HepG2 (cell line): ENCODE data around the gene LINGO1. TPM values are rescaled to one million over a fixed set of nuclear protein-coding genes. Genes with fewer than 3 reads are reported as not detected.

Source experiments
- ATAC-seq: fragments of 200-7000 bp; cut with Tn5 transposase; 3 replicates; pipeline ENCODE4 v1.9.1; 2020; ENCODE audit warnings: mild to moderate bottlenecking, moderate library complexity
- BruUV-seq: library from RNA; stranded (reverse); fragments of 400-500 nt; replicated peaks from 2 replicates; lab custom pipeline; 2021; lab: Mats Ljungman, UMichigan
- CTCF ChIA-PET: fragments of 300-600 bp; formaldehyde crosslinking; extraction: SDS; loops from one replicate; lab custom pipeline; 2021; ENCODE audit warnings: low total read pairs, inconsistent platforms, low intra/inter-chr PET ratio; lab: Yijun Ruan, JAX
- POLR2A ChIA-PET: fragments of 350-600 bp; sonication (Branson Sonifier 250); formaldehyde crosslinking; loops from one replicate; lab custom pipeline; 2020; ENCODE audit warnings: antibody characterized with exemption, inconsistent platforms; lab: Yijun Ruan, JAX
- DNase-seq: peaks from one replicate; pipeline ENCODE4 v3.0.0-alpha.2; 2015; ENCODE audit warnings: low spot score
- FAIRE-seq: peaks from 3 replicates; lab custom pipeline; 2011; peaks lifted over from hg19 to GRCh38; lab: Jason Lieb, UNC
- H2AFZ ChIP-seq: one replicate; pipeline ENCODE4 v1.6.1; 2011; ENCODE audit warnings: low read length, inconsistent platforms
- H3K27ac ChIP-seq: fragments of 300-600 bp; 3 replicates; pipeline ENCODE4 v1.8.0; 2011; ENCODE audit warnings: mixed run types, mild to moderate bottlenecking, mixed read lengths, low read length, inconsistent platforms; ENCODE audit not compliant: insufficient read depth; ENCODE audit errors: extremely low read length
- H3K27me3 ChIP-seq, 2 experiments: fragments of 200-600 bp in 1 of 2; 2 replicates in 1 of 2; 3 replicates in 1 of 2; pipeline versions ENCODE4 v1.6.0 to v1.8.0; 2011; ENCODE audit warnings: low read length in 2 of 2, mild to moderate bottlenecking in 2 of 2, moderate library complexity in 2 of 2, inconsistent platforms in 1 of 2; ENCODE audit not compliant: insufficient read depth in 2 of 2, control insufficient read depth in 1 of 2
- H3K36me3 ChIP-seq, 2 experiments: fragments of 200-600 bp in 1 of 2; replicated peaks in 1 of 2; 2 replicates in 1 of 2; 3 replicates in 1 of 2; pipeline versions ENCODE4 v1.5.1 to v1.8.0; 2011; ENCODE audit warnings: low read length in 2 of 2, inconsistent platforms in 1 of 2; ENCODE audit not compliant: insufficient read depth in 2 of 2, control insufficient read depth in 1 of 2
- H3K4me1 ChIP-seq: 2 replicates; pipeline ENCODE4 v1.5.1; 2012; ENCODE audit warnings: low read length, inconsistent platforms; ENCODE audit not compliant: insufficient read depth
- H3K4me2 ChIP-seq: 2 replicates; pipeline ENCODE4 v1.6.0; 2011; ENCODE audit warnings: low read depth, low read length, inconsistent platforms
- H3K4me3 ChIP-seq, 3 experiments: fragments of 200-600 bp in 1 of 3; sonication (generic), shearing (Covaris generic) in 1 of 3; replicated peaks in 1 of 3; 2 replicates each; pipeline ENCODE4 v1.5.1; 2011 to 2016; ENCODE audit warnings: low read length in 3 of 3, inconsistent platforms in 2 of 3, low read depth in 2 of 3, mild to moderate bottlenecking in 2 of 3, control low read depth in 1 of 3, mixed read lengths in 1 of 3; ENCODE audit not compliant: insufficient read depth in 1 of 3
- H3K79me2 ChIP-seq: one replicate; pipeline ENCODE4 v1.6.1; 2011; ENCODE audit warnings: low read length, inconsistent platforms; ENCODE audit not compliant: insufficient read depth
- H3K9ac ChIP-seq: 2 replicates; pipeline ENCODE4 v1.6.0; 2011; ENCODE audit warnings: mild to moderate bottlenecking, low read depth, low read length, inconsistent platforms; ENCODE audit not compliant: insufficient read depth
- H3K9me3 ChIP-seq: 2 replicates; pipeline ENCODE4 v1.5.1; 2012; ENCODE audit warnings: mild to moderate bottlenecking, low read length
- H4K20me1 ChIP-seq: 2 replicates; pipeline ENCODE4 v1.6.0; 2011; ENCODE audit warnings: inconsistent platforms, mild to moderate bottlenecking, low read length, moderate library complexity; ENCODE audit not compliant: insufficient read depth
- E2F5 ChIP-seq: sonication (generic); formaldehyde crosslinking; conservative IDR thresholded peaks from 2 replicates; pipeline ENCODE4 v1.4.0; 2020; ENCODE audit warnings: missing genetic modification reagents
- ERF ChIP-seq: IDR thresholded peaks from 2 replicates; pipeline ENCODE4 v1.6.1; 2018; ENCODE audit warnings: missing biosample characterization, missing genetic modification reagents
- HNRNPLL ChIP-seq: fragments of 200-400 bp; formaldehyde crosslinking; IDR thresholded peaks from 2 replicates; pipeline ENCODE4 v1.6.1; 2017; ENCODE audit warnings: mild to moderate bottlenecking, low read depth, low read length; ENCODE audit not compliant: poor library complexity, severe bottlenecking
- HNRNPUL1 ChIP-seq: fragments of 200-400 bp; formaldehyde crosslinking; IDR thresholded peaks from 2 replicates; pipeline ENCODE4 v1.6.1; 2017; ENCODE audit warnings: low read depth, mild to moderate bottlenecking, low read length, moderate library complexity
- PAF1 ChIP-seq: IDR thresholded peaks from 2 replicates; pipeline ENCODE4 v1.6.1; 2016; ENCODE audit warnings: missing genetic modification reagents, missing compliant biosample characterization
- POLR2AphosphoS2 ChIP-seq: IDR thresholded peaks from 2 replicates; pipeline ENCODE4 v1.6.1; 2011; ENCODE audit warnings: low read depth, low read length, improper control_type of control experiment
- PRPF4 ChIP-seq: fragments of 200-400 bp; formaldehyde crosslinking; IDR thresholded peaks from 2 replicates; pipeline ENCODE4 v1.6.1; 2016; ENCODE audit warnings: low read length, low read depth; ENCODE audit not compliant: poor library complexity, severe bottlenecking
- REXO4 ChIP-seq: sonication (generic); formaldehyde crosslinking; IDR thresholded peaks from 2 replicates; pipeline ENCODE4 v1.8.0; 2022; ENCODE audit warnings: missing genetic modification reagents, mild to moderate bottlenecking, borderline replicate concordance
- SNRNP70 ChIP-seq: fragments of 200-400 bp; formaldehyde crosslinking; IDR thresholded peaks from 2 replicates; pipeline ENCODE4 v1.6.1; 2017; ENCODE audit warnings: mild to moderate bottlenecking, low read depth, low read length, moderate library complexity
- STAG1 ChIP-seq: sonication (generic); formaldehyde crosslinking; IDR thresholded peaks from 2 replicates; pipeline ENCODE4 v1.4.0; 2020; ENCODE audit warnings: missing genetic modification reagents
- ZBTB7B ChIP-seq: sonication (generic); formaldehyde crosslinking; IDR thresholded peaks from 2 replicates; pipeline ENCODE4 v1.4.0; 2020; ENCODE audit warnings: missing genetic modification reagents
- ZNF138 ChIP-seq: sonication (generic); formaldehyde crosslinking; IDR thresholded peaks from 2 replicates; pipeline ENCODE4 v1.5.0; 2020; ENCODE audit warnings: mild to moderate bottlenecking, low read depth, missing genetic modification reagents
- ZNF367 ChIP-seq: sonication (generic); formaldehyde crosslinking; IDR thresholded peaks from 2 replicates; pipeline ENCODE4 v1.4.0; 2020; ENCODE audit warnings: missing genetic modification reagents, borderline replicate concordance
- ZNF558 ChIP-seq: sonication (generic); formaldehyde crosslinking; IDR thresholded peaks from 2 replicates; pipeline ENCODE4 v1.9.0; 2022; ENCODE audit warnings: mild to moderate bottlenecking, missing genetic modification reagents, borderline replicate concordance
- ZNF564 ChIP-seq: sonication (generic); formaldehyde crosslinking; IDR thresholded peaks from 2 replicates; pipeline ENCODE4 v1.8.1; 2023; ENCODE audit warnings: mild to moderate bottlenecking, missing genetic modification reagents
- WGBS: methylation state at CpG from one replicate; pipeline ENCODE4 v1.1.6; 2017; ENCODE audit warnings: low lambda C conversion rate; 5-methylcytosine and 5-hydroxymethylcytosine counted together
- in situ Hi-C: cut with HindIII; loops from 2 replicates; pipeline ENCODE4 v1.10.0; 2017; ENCODE audit warnings: low pct_unique_long_range_greater_than_20kb; ENCODE audit not compliant: extremely low pct_ligation_motif_present
- intact Hi-C: fragments of 100-400 bp; cut with micrococcal nuclease; formaldehyde crosslinking; loops from one replicate; pipeline ENCODE4 v1.10.0; 2022; ENCODE audit not compliant: unreplicated experiment
- polyA plus RNA-seq, 8 experiments: library from polyadenylated mRNA; depleted of rRNA in 3 of 8; stranded (reverse) in 7 of 8; unstranded in 1 of 8; fragments of >200 nt; fragmentation: Illumina TruSeq in 4 of 8; extraction: Trizol in 4 of 8; gene quantifications; 2 replicates each; pipeline versions ENCODE4 v1.2.1 to v1.2.3, GENCODE V29; 2011 to 2016; ENCODE audit warnings: low read depth in 4 of 8, missing spikeins in 1 of 8, mixed read lengths in 1 of 8; ENCODE audit not compliant: insufficient read depth in 1 of 8
- total RNA-seq, 5 experiments: library from RNA; depleted of rRNA; stranded (reverse); fragments of >200 nt; fragmentation: Illumina TruSeq; extraction: Trizol; gene quantifications; 2 replicates each; pipeline ENCODE4 v1.2.3, GENCODE V29; 2016; ENCODE audit warnings: low read depth in 1 of 5
- TF ChIP-seq, protein P1 (sequence below): sonication (generic); formaldehyde crosslinking; IDR thresholded peaks from 2 replicates; pipeline ENCODE4 v1.4.0; 2020; ENCODE audit warnings: missing genetic modification reagents
- TF ChIP-seq, protein P2 (sequence below): sonication (generic); formaldehyde crosslinking; IDR thresholded peaks from 2 replicates; pipeline ENCODE4 v1.4.0; 2020; ENCODE audit warnings: missing genetic modification reagents; ENCODE audit errors: not compliant biosample characterization
- TF ChIP-seq, protein P3 (sequence below): sonication (generic); formaldehyde crosslinking; IDR thresholded peaks from 2 replicates; pipeline ENCODE4 v1.4.0; 2020; ENCODE audit warnings: mild to moderate bottlenecking, low read depth, missing genetic modification reagents

The LINGO1 gene
- total and polyA plus RNA-seq, 2 of the 13 experiments (the other 11 are each of a cell fraction or from before 2014, with no cell fraction given) = 0.07 TPM; not detected in 1

- peak; percentile 94 for ATAC-seq
- POLR2A ChIA-PET = interaction anchor here (1.0 kb wide), 1 partner anchor 10 kb away, joined by 3 read pairs; no protein-coding TSS in a partner anchor
- peaks cover 5% of the 10 kb centered on the region; the same call in 1 of the 2 replicates for H3K4me1 ChIP-seq
- H3K4me2 ChIP-seq = peak overlapping the region; percentile 92
- no peak overlapping the region for H2AFZ ChIP-seq
- CTCF ChIA-PET = interaction anchor here (0.5 to 3.3 kb wide), 10 partner anchors 10 to 242 kb away, joined by 3 to 38 read pairs (median 4); no protein-coding TSS in a partner anchor
- BruUV-seq = no TSS peak
- peaks cover 6 to 43% of the 10 kb centered on the region in 2 experiments; a peak in 4 of 5 replicates for H3K27me3 ChIP-seq
- no peaks in the 10 kb centered on the region for H3K9me3 ChIP-seq
- intact Hi-C loops (loop anchor here (1.0 to 5.0 kb wide), 2 partner anchors 91 to 188 kb away; no protein-coding TSS in a partner anchor), in situ Hi-C loops (loop anchor here (25.0 kb wide), 1 partner anchor 179 kb away; no protein-coding TSS in a partner anchor)
- H3K36me3 ChIP-seq = no peaks in the 10 kb centered on the region
- H3K9ac ChIP-seq = no peak overlapping the region
- peak overlapping the region; percentile 35 to 74 (median 43); a peak in 5 of 6 replicates for H3K4me3 ChIP-seq
- peak; percentile 62 for DNase-seq
- H4K20me1 ChIP-seq = no peaks in the 10 kb centered on the region
- WGBS = 0% methylated on average over 3 of the region's 55 CpGs
- H3K79me2 ChIP-seq = no peaks in the 10 kb centered on the region
- H3K27ac ChIP-seq = no peak overlapping the region
- FAIRE-seq = peak; percentile 26
- TF ChIP-seq STAG1 (CRISPR knock-in tag) (peak; percentile 86), POLR2AphosphoS2 (no peak), ZNF558 (CRISPR knock-in tag) (no peak), ZBTB7B (CRISPR knock-in tag) (peak; percentile 92), ZNF138 (CRISPR knock-in tag) (no peak), REXO4 (CRISPR knock-in tag) (no peak), PRPF4 (no peak), HNRNPLL (peak; percentile 51), E2F5 (no peak), SNRNP70 (no peak), ZNF564 (peak; percentile 67; the same call in 1 of the 2 replicates), PAF1 (no peak), HNRNPUL1 (no peak), ERF (CRISPR knock-in tag) (peak; percentile 76; the same call in 1 of the 2 replicates), ZNF367 (CRISPR knock-in tag) (no peak)
- TF ChIP-seq, protein P1, sequence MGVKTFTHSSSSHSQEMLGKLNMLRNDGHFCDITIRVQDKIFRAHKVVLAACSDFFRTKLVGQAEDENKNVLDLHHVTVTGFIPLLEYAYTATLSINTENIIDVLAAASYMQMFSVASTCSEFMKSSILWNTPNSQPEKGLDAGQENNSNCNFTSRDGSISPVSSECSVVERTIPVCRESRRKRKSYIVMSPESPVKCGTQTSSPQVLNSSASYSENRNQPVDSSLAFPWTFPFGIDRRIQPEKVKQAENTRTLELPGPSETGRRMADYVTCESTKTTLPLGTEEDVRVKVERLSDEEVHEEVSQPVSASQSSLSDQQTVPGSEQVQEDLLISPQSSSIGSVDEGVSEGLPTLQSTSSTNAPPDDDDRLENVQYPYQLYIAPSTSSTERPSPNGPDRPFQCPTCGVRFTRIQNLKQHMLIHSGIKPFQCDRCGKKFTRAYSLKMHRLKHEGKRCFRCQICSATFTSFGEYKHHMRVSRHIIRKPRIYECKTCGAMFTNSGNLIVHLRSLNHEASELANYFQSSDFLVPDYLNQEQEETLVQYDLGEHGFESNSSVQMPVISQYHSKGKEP = no peak
- TF ChIP-seq, protein P2, sequence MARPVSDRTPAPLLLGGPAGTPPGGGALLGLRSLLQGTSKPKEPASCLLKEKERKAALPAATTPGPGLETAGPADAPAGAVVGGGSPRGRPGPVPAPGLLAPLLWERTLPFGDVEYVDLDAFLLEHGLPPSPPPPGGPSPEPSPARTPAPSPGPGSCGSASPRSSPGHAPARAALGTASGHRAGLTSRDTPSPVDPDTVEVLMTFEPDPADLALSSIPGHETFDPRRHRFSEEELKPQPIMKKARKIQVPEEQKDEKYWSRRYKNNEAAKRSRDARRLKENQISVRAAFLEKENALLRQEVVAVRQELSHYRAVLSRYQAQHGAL (CRISPR knock-in tag) = no peak
- TF ChIP-seq, protein P3, sequence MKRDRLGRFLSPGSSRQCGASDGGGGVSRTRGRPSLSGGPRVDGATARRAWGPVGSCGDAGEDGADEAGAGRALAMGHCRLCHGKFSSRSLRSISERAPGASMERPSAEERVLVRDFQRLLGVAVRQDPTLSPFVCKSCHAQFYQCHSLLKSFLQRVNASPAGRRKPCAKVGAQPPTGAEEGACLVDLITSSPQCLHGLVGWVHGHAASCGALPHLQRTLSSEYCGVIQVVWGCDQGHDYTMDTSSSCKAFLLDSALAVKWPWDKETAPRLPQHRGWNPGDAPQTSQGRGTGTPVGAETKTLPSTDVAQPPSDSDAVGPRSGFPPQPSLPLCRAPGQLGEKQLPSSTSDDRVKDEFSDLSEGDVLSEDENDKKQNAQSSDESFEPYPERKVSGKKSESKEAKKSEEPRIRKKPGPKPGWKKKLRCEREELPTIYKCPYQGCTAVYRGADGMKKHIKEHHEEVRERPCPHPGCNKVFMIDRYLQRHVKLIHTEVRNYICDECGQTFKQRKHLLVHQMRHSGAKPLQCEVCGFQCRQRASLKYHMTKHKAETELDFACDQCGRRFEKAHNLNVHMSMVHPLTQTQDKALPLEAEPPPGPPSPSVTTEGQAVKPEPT = no peak
Observed at GRCh38 chr15:77633134-77633912, 611 bp upstream of the LINGO1 start.
